DOHH2 (cell line): ENCODE data around the gene MAGOHB.

ENCODE experiments used
- EZH2phosphoT487 ChIP-seq: fragments of 200-600 bp; sonication (generic); IDR thresholded peaks from 2 replicates; pipeline ENCODE4 v1.6.1; 2017; ENCODE audit warnings: borderline replicate concordance, mild to moderate bottlenecking, antibody characterized with exemption, low read length, moderate library complexity, mixed read lengths
- TF ChIP-seq, protein P1 (sequence below): fragments of 200-600 bp; sonication (generic); IDR thresholded peaks from one replicate; pipeline ENCODE4 v1.5.1; 2014; ENCODE audit warnings: antibody characterized with exemption, mild to moderate bottlenecking, low read depth, low read length; ENCODE audit not compliant: poor library complexity, severe bottlenecking

DNA sequence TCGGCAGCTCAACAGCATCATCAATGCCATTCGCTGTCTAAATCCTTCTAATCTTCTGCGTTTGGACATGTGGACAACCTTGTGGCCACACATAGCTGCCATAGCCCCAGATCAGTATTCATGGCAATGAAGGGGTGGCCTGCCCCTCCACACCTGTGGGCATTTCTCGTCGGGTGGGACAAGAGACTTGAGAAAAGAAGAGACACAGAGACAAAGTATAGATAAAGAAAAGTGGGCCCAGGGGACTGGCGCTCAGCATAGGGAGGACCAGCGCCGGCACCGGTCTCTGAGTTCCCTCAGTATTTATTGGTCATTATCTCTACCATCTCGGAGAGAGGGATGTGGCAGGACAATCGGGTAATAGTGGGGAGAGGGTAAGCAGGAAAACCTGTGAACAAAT lies 42.3 kb downstream of the MAGOHB start:
- TF ChIP-seq EZH2phosphoT487, result no peak
- TF ChIP-seq, protein P1, sequence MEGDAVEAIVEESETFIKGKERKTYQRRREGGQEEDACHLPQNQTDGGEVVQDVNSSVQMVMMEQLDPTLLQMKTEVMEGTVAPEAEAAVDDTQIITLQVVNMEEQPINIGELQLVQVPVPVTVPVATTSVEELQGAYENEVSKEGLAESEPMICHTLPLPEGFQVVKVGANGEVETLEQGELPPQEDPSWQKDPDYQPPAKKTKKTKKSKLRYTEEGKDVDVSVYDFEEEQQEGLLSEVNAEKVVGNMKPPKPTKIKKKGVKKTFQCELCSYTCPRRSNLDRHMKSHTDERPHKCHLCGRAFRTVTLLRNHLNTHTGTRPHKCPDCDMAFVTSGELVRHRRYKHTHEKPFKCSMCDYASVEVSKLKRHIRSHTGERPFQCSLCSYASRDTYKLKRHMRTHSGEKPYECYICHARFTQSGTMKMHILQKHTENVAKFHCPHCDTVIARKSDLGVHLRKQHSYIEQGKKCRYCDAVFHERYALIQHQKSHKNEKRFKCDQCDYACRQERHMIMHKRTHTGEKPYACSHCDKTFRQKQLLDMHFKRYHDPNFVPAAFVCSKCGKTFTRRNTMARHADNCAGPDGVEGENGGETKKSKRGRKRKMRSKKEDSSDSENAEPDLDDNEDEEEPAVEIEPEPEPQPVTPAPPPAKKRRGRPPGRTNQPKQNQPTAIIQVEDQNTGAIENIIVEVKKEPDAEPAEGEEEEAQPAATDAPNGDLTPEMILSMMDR, result no peak
